GM19467 (cell line): ENCODE measurements around the gene JMJD1C.

Experiments
- ATAC-seq: cut with Tn5 transposase; IDR thresholded peaks from one replicate; pipeline ENCODE4 v1.9.1; 2021; ENCODE audit warnings: mild to moderate bottlenecking, moderate library complexity; ENCODE audit not compliant: unreplicated experiment

JMJD1C gene

DNA sequence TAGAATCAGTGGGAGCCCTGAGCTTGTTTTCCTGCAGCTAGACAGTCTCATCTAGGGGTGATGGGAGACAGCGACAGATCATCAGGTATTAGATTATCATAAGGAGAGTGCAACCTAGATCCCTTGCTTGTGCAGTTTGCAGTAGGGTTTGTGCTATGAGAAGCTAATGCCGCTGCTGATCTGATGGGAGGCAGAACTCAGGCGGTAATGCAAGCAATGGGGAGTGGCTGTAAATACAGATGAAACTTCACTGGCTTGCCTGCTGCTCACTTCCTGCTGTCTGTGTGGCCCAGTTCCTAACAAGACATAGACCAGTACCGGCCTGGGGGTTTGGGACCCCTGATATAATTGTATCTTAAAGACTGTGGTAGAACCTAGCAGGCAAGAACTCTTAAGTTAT lies 315.0 kb downstream of the JMJD1C start:
- no peak for ATAC-seq

DNA sequence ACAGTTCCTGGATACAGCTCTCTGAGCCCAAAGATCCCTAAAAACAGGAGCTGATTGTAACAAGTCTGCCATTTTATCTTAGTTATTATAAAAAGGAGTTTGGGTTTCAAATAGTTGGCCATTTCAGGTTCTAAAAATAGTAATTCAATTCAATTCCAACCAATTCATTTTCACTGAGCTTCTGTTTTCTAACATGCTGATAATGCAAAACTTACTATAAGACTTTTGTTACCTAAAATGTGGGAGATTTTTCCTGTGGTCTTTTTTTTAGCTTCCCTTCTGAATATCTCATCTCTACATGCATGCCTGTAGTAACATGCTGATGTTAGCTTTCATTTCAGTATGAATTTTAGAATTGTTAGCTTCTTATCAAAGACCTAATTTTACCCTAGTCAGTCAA lies 319.3 kb downstream of the JMJD1C start:
- no peak for ATAC-seq

DNA sequence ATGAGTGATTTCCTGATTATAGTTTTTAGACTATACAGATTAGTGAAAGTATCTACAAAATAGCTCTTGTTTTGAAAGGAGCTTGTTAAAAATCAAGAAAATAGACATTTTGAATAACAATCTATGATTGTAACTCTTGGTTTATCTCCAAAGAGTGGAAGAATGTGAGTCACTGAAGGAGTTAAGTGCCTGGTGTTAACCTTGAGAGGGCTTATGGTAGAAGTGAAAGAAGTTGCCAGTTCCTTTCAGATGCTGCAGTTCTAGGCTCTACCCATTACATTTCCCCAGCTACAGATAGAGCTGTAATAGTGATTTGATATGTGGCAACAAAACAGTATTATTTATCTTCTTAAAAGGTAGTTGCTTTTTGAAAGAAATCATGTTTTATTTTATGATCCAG lies 320.0 kb downstream of the JMJD1C start:
- no peak for ATAC-seq

DNA sequence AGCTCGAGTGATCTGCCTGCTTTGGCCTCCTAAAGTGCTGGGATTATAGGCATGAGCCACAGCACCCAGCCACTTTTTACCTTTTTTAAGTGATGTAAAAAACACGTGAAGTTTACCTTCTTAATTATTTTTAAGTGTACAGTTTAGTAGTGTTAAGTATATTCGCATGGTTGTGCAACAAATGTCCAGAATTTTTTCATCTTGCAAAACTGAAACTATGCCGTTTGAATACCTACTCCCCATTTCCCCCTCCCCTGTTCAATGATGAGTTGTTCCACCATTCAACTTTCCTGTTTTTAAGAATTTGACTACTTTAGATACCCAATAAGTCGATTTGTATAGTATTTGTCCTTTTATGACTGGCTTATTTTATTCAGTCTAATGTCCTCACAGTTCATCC lies 321.8 kb downstream of the JMJD1C start:
- no peak for ATAC-seq

DNA sequence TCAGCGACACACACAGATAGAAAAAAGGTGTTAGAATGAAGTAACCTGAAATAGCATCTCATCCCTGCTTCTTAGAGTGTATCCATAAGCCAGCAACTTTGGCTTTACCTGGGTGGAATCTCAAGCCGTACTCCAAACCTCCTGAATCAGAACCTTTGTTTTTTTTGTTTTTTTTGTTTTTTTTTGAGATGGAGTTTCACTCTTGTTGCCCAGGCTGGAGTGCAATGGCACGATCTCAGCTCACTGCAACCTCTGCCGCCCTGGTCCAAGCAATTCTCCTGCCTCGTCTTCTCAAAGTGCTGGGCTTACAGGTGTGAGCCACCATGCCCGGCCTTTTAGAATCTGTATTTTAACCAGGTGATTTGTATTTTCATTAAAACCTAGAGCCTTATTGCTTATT lies 323.6 kb downstream of the JMJD1C start:
- no peak for ATAC-seq

DNA sequence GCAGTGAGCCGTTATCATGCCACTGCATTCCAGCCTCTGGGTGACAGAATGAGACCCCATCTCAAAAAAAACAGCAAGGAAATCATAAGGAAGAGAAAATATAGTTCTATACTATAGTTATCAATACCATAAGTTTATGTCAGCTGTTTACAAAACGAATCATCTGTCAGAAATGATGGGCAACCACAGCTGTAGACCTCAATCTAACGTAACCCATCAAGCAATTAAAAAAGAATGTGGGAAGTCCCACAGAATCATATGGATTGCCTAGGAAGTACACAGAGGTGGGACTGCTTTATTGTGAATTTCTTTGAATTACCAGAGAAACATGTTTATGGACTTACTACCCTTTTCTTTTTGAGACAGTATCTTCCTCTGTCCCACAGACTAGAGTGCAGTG lies 325.7 kb downstream of the JMJD1C start:
- no peak for ATAC-seq

DNA sequence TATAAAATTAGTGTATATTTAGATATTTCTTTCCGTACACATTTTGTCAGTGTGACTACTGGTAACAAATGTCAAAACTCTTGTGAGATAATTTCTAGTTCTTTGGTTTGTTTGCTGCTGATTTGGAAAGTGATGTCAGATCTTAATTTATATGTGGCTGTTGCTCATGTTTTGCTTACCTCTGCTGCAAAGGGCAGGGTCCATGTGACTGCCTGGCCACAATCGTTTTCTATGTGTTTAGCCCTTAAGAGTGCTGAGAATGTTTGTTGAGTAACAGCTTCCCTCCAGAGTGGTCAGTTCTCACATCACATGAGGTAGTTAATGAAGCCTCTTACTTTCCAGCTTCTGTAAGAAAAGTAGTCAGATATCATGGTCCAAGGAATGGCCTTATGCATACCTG lies 328.5 kb downstream of the JMJD1C start:
- no peak for ATAC-seq

DNA sequence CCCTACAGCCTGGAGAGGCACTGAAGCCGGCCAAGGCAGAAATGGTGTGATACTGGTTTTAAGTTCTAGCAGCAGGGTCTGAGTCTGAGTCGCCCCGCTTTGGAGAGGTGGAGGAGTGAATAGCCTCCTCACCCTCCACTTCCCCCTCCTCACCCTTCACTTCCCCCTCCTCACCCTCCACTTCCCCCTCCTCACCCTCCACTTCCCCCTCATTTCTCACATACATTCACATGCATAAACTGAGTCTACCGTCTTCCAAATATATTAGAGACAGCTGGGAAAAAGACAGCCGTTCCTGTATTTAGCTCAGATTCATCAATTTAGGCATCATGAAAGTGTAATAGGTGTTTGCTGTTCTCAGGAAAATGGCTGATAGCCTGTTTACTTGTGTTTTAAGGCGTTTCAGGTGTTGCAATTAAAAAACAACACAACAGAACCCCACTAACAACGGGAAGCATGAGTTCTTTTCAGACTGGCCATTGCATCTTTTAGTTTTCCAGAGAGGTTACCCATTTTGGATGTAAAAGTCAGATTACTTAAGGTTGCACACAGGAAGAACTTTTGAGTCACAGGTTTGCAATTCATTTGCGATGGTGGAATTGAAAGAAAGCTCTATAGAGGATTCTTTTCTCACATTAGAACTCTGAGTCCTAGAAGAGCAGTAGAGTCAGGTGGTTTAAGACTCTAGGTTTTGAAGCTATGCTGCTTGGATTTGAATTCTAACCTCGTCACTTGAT lies 331.8 kb downstream of the JMJD1C start:
- ATAC-seq = no peak

DNA sequence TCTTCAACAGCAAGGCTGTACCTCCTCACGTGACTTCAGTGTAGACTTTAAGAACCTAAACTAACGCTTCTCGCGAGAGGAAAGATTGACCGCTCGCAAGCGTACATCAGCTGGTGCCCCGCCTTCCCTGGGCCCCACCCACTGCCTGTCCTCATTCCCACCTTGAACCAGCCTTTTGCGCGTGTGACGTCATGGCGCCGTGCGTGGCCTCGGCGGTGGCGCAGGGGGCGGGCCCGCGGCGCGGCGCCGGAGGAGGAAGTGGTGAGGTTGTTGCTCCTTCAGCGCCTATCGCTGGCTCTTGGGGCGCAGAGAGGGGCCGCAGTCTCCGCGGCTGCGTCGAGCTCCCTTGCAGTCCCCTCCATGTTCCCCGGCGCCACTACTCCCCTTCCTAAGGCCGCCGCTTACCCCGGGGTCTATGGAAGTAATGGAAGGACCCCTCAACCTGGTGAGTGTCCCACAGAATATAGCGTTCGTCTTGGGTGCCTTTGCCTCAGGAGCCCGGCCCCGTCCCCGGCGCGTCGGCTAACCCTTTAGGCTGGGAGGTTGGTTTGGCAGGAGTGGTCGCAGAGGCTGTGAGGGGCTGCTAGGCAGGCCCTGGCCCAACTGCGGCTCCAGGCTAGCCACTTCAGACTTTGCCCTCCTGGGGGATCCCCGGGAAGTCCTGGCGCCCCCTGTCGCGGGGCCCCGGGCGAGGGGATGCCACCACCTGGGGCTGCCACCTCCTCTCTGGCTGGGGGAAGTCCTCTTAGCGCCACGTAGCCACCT lies 332.5 kb downstream of the JMJD1C start, which contains the start of gene NRBF2:
Gene NRBF2 (plus strand): TSS at position 273 of the 765 bp plus-strand sequence. CDS start 143 bp downstream, at position 416.
- ATAC-seq = peak; percentile 97

DNA sequence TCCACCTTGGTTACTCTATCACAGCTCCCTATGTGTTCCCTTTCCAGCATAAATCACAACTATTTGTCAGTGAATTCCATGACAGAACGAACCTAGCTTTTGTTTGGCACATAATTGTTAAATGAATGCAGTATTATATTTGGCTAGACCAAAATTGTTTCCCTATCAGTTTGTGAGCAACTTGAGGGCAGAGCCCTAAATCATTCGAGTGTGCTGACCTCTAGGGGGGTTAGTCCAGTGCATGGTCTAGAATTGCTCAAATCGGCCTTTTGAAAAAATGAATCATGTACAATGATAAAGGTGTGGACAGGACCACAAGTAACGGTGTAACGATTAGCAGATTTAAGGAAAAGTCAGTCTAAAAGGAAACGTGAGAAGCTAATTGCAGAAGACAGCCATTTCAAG lies 333.1 kb downstream of the JMJD1C start:
- ATAC-seq = peak; percentile 3

DNA sequence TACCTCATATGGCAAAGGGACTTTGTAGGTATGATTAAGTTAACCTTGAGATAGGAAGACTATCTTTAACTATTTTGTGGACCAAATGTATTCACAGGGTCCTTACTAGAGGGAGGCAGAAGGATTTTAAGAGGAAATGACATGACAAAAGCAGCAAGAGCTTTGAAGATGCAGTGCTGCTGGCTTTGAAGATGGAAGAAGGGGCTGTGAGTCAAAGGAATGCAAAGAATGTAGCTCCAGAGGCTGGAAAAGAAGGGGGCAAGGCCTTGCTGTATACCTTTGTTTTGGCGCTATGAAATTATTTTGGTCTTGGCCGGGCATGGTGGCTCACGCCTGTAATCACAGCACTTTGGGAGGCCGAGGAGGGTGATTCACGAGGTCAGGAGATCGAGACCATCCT lies 335.9 kb downstream of the JMJD1C start:
- ATAC-seq = no peak

DNA sequence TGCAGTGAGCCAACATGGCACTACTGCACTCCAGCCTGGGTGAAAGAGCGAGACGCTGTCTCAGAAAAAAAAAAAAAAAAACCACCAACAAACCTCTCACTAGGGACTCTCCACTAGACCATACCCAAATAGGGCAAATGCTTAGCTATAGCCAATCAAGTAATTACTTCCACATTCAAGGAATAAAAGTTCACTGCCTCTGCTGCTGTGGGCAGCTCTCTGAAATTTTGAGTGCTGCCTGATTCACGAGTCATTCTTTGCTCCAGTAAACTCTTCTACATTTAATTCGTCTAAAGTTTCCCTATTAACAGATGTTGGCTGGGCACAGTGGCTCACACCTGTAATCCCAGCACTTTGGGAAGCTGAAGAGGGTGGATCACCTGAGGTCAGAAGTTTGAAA lies 337.3 kb downstream of the JMJD1C start:
- no peak for ATAC-seq

DNA sequence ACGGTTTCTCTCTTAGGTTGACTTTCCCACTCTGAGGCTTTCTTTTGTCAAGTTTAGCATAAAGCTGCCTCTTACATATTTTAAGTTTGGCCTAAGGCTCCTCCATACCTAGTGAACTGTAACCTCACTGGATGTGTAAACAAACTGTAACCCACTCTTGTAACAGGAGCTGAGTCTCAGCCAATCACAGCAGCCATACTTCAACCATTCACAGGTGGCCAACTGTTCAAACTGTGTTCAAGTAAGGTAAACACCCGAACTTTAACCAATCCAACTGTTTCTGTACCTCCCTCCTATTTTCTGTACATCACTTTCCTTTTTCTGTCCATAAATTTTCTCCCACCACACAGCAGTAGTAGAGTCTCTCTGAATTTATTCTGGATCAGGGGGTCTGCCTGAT lies 340.3 kb downstream of the JMJD1C start:
- no peak for ATAC-seq

DNA sequence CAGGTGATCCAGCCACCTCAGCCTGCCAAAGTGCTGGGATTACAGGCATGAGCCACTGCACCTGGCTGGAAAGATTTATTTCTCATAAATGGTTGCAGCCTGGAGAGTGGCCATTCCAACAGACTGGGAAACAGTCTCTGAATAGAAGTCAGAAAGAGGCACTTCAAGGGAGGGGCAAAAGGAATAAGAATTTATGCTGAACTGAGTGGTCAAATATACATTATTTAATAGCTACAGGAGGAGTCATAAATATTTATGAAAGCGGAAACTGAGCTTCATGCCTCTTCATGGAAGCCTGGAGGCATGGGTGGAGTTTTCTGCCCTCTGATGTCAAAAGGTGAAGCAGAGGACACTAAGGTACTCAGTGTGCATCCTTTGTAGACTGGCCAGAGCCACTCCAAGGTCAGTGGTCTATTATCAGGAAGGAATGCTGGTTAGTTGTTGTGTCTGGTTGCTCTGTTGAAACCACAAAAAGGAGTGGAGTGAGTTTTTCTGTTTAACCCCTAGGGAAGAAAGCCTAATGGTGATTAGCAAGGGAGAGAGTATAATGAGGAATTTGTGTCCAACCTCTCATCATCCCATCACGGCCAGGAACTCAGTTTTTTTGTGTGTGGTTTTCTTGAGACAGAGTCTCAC lies 341.9 kb downstream of the JMJD1C start:
- ATAC-seq = no peak

DNA sequence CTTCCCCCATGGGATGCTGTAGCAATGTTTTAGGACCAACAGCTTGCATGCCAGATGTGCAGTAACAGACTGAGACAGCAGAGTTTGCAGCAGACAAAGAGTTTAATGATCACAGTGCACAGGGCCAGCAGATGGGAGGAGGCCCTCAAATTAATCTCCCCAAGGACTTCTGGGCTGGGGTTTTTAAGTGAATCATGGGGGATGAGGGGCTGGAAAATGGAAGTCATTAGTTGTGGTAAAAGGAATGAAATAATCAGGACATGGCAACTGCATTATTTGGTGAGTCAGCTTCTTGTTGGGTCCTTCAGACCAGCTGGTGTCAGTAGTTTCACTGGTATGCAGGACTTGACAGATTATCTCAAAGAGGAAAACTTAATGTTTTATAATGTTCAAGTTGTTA lies 345.2 kb downstream of the JMJD1C start:
- ATAC-seq = no peak

DNA sequence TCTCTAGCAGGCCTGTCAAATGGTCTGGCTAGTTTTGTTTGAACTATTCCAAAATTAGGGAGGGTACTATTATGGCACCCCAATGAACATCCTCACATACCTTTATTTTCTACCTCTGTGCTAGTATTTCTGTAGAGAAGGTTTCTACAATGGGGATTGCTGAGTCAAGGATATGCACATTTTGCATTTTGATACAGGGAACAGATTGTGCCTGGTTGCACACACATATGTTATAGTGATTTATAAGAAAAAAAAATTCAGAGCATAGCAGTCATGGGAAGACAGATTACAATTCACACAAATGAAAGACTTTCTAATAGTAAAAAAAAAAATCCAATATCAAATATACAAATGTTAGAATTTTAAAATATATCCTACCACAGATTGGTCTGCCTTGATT lies 346.7 kb downstream of the JMJD1C start:
- ATAC-seq = no peak
